Thymus (tissue), 14 donors: ENCODE data around the gene GTF3C6. TPM values are rescaled to one million over a fixed set of nuclear protein-coding genes. Genes with fewer than 3 reads are reported as not detected.

Experiments used
- DNase-seq, 9 donors: peaks; one replicate each; pipeline ENCODE4 v3.0.0-alpha.2; 2013; ENCODE audit warnings: low spot score in 9 of 9, low read depth in 6 of 9, missing footprints in 1 of 9
- H3K27ac ChIP-seq, 2 donors: one replicate each; pipeline ENCODE4 v1.5.1; 2013; ENCODE audit warnings: control low read depth in 1 of 2, low read depth in 1 of 2, low read length in 1 of 2, mild to moderate bottlenecking in 1 of 2, moderate library complexity in 1 of 2
- H3K27me3 ChIP-seq, 2 donors: one replicate each; pipeline ENCODE4 v1.5.1; 2013; ENCODE audit warnings: low read length in 1 of 2; ENCODE audit not compliant: control insufficient read depth in 2 of 2, insufficient read depth in 1 of 2
- H3K36me3 ChIP-seq, 2 donors: one replicate each; pipeline ENCODE4 v1.5.1; 2013; ENCODE audit warnings: low read length in 1 of 2, mild to moderate bottlenecking in 1 of 2, moderate library complexity in 1 of 2; ENCODE audit not compliant: control insufficient read depth in 2 of 2, insufficient read depth in 2 of 2
- H3K4me1 ChIP-seq, 2 donors: one replicate each; pipeline ENCODE4 v1.5.1; 2013; ENCODE audit warnings: low read length in 2 of 2; ENCODE audit not compliant: control insufficient read depth in 2 of 2, insufficient read depth in 2 of 2
- H3K4me3 ChIP-seq, 2 donors: one replicate each; pipeline ENCODE4 v1.5.1; 2013; ENCODE audit warnings: low read length in 2 of 2, control low read depth in 1 of 2, mild to moderate bottlenecking in 1 of 2
- H3K9me3 ChIP-seq, 2 donors: one replicate each; pipeline ENCODE4 v1.5.1; 2013; ENCODE audit warnings: low read length in 1 of 2, mild to moderate bottlenecking in 1 of 2; ENCODE audit not compliant: control insufficient read depth in 2 of 2, insufficient read depth in 1 of 2
- WGBS: extraction: QIAGEN DNeasy Blood & Tissue Kit; methylation state at CpG from one replicate; pipeline ENCODE4 v1.1.7; 2013; 5-methylcytosine and 5-hydroxymethylcytosine counted together
- long read RNA-seq, 10 donors: transcript quantifications; one replicate each; lab custom pipeline, GENCODE V29; 2026
- polyA plus RNA-seq: library from polyadenylated mRNA; stranded (reverse); fragments of 200-250 nt; gene quantifications from one replicate; pipeline ENCODE4 v1.2.3, GENCODE V29; 2013
- total RNA-seq: library from RNA; stranded (reverse); fragments of 120-200 nt; gene quantifications from one replicate; pipeline ENCODE4 v1.2.4, GENCODE V29; 2013
- donor health status: healthy.

Gene GTF3C6
- total RNA-seq = 58.6 TPM
- 92.7 TPM for polyA plus RNA-seq
- long read RNA-seq, donor 1, transcript GTF3C6-201 (6 exons, 952 nt) = major isoform, 6 of 6 reads
- long read RNA-seq, donor 1, partial matches to known transcripts = 0 of 6 reads
- long read RNA-seq, donor 1, other reads (novel, unspliced or antisense) = 0 of 6 reads
- long read RNA-seq, donor 2 = 0 reads
- long read RNA-seq, donor 3, transcript GTF3C6-201 (6 exons, 952 nt) = major isoform, 66 of 146 reads
- long read RNA-seq, donor 3, partial matches to known transcripts = 80 of 146 reads
- long read RNA-seq, donor 3, other reads (novel, unspliced or antisense) = 0 of 146 reads
- long read RNA-seq, donor 4, transcript GTF3C6-201 (6 exons, 952 nt) = major isoform, 21 of 48 reads
- long read RNA-seq, donor 4, partial matches to known transcripts = 27 of 48 reads
- long read RNA-seq, donor 4, other reads (novel, unspliced or antisense) = 0 of 48 reads
- long read RNA-seq, donor 5, transcript GTF3C6-201 (6 exons, 952 nt) = major isoform, 69 of 177 reads
- long read RNA-seq, donor 5, partial matches to known transcripts = 102 of 177 reads
- long read RNA-seq, donor 5, other reads (novel, unspliced or antisense) = 6 of 177 reads
- long read RNA-seq, donor 6, transcript GTF3C6-201 (6 exons, 952 nt) = major isoform, 53 of 94 reads
- long read RNA-seq, donor 6, partial matches to known transcripts = 41 of 94 reads
- long read RNA-seq, donor 6, other reads (novel, unspliced or antisense) = 0 of 94 reads
- long read RNA-seq, donor 7, transcript GTF3C6-201 (6 exons, 952 nt) = major isoform, 51 of 117 reads
- long read RNA-seq, donor 7, partial matches to known transcripts = 61 of 117 reads
- long read RNA-seq, donor 7, other reads (novel, unspliced or antisense) = 5 of 117 reads
- long read RNA-seq, donor 8, transcript GTF3C6-201 (6 exons, 952 nt) = major isoform, 27 of 40 reads
- long read RNA-seq, donor 8, partial matches to known transcripts = 13 of 40 reads
- long read RNA-seq, donor 8, other reads (novel, unspliced or antisense) = 0 of 40 reads
- long read RNA-seq, donor 9, transcript GTF3C6-201 (6 exons, 952 nt) = major isoform, 30 of 66 reads
- long read RNA-seq, donor 9, partial matches to known transcripts = 36 of 66 reads
- long read RNA-seq, donor 9, other reads (novel, unspliced or antisense) = 0 of 66 reads
- long read RNA-seq, donor 10, transcript GTF3C6-201 (6 exons, 952 nt) = major isoform, 36 of 56 reads
- long read RNA-seq, donor 10, partial matches to known transcripts = 19 of 56 reads
- long read RNA-seq, donor 10, other reads (novel, unspliced or antisense) = 0 of 56 reads

- Histone ChIP-seq H3K4me3 (peak within 1 kb of the TSS; percentile 75 to 91), H3K27ac (peak within 1 kb of the TSS; percentile 87), H3K4me1 (peaks cover 3 to 13% of the 10 kb centered on the region in 2 donors), H3K27me3 (no peaks in the 10 kb centered on the region), H3K9me3 (no peaks in the 10 kb centered on the region), H3K36me3 (peaks cover 10 to 31% of the 10 kb centered on the region in 2 donors)
- 1% methylated on average over 70 of the region's 70 CpGs for WGBS
- peak; percentile 77 to 96 (median 89) for DNase-seq
Measured at GRCh38 chr6:110958329-110959192, at the start of gene GTF3C6. GTF3C6 (plus strand) TSS chr6:110958706; CDS start chr6:110958770, 64 bp downstream.

DNA sequence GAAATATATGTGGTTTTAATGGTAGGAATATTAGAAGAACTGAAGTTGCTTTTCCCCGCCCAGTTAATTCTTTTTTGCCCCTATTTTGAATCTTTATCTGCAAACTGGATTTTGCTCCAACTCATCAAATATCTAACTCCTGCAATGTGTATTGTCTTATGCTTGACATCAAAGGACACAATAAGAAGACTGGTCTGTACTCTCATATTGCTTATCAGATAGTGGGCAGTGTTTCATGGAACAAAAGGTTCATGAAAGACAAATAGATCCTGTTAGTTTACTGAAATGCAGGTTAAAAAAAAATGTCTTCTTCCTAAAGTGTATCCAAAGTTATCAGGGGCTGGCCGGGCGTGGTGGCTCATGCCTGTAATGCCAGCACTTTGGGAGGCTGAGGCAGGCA, 27.7 kb upstream of the GTF3C6 start:
- Histone ChIP-seq H3K27me3 (no peaks in the 10 kb centered on the region), H3K27ac (no peak overlapping the region), H3K4me3 (no peak overlapping the region), H3K4me1 (no peaks in the 10 kb centered on the region), H3K36me3 (no peaks in the 10 kb centered on the region), H3K9me3 (no peaks in the 10 kb centered on the region)
- no peak for DNase-seq
- WGBS = 98% methylated on average over 3 of the region's 3 CpGs

DNA sequence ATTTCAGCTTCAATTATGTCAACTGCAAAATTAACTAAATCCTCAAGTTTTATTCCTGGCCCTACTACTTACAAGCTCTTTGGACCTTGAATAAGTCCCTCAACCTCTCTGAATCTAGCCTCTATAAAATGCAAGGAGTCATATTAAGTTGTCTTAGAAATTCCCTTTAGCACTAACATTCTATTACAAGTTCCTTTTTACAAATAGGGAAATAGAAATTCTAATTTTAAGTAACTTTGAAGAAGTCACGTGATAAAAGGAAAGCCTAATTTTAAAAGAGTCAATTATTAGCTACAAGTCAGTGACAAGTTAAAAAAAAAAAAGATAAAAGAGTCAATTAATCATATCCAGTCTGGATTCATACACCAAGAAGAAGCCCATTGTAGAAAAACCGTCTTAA, 24.6 kb upstream of the GTF3C6 start:
- Histone ChIP-seq H3K9me3 (no peaks in the 10 kb centered on the region), H3K27me3 (no peaks in the 10 kb centered on the region), H3K4me1 (no peaks in the 10 kb centered on the region), H3K36me3 (no peaks in the 10 kb centered on the region), H3K4me3 (no peak overlapping the region), H3K27ac (no peak overlapping the region)
- WGBS = 84% methylated on average over 2 of the region's 2 CpGs
- DNase-seq = no peak

DNA sequence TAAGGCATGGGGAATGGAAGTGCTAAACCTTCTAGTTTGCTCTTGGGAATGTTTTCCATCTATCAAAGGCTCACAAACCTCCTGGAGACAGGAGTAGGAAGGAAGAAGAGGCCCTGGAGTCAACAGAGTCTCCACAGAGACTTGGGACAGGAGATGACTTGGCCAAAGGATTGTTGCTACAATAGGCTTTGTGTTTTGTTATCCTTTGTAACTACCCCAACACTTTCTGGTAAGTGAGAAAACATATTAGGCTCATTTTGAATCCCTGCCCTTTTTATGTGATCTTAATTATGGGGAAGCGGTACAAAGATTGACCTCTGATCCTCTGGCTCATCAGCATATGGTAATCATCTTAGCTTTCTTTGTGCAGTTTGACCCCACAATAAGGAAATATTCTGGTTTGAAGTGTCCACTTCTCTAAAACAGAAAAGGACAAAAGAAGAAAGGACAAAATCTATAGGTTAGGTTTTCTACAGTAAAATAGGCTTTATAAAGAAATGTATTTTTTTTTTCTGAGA, 24.1 kb upstream of the GTF3C6 start:
- WGBS = 95% methylated on average over 1 of the region's 1 CpG
- no peak overlapping the region for H3K4me3 ChIP-seq
- no peaks in the 10 kb centered on the region for H3K27me3 ChIP-seq
- no peaks in the 10 kb centered on the region for H3K9me3 ChIP-seq
- H3K36me3 ChIP-seq = no peaks in the 10 kb centered on the region
- no peak for DNase-seq
- no peaks in the 10 kb centered on the region for H3K4me1 ChIP-seq
- no peak overlapping the region for H3K27ac ChIP-seq

DNA sequence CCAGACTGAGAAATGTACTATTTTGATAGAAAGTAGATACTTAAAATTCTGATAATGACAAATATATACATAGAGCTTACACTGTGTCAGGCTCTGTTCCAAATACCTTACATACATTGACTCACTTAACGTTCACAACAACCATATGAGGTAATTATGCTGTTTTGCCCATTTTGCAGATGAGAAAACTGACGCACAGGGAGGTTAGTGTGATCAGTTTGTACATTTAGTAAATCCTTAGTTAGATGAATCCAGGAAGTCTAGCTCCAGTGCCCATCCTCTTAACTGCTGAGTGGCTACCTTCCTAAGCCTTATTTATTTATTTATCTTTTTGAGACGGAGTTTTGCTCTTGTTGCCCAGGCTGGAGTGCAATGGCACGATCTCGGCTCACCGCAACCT, 23.3 kb upstream of the GTF3C6 start:
- WGBS = 98% methylated on average over 6 of the region's 6 CpGs
- H3K4me1 ChIP-seq = no peaks in the 10 kb centered on the region
- no peak overlapping the region for H3K27ac ChIP-seq
- DNase-seq = no peak
- H3K27me3 ChIP-seq = no peaks in the 10 kb centered on the region
- H3K9me3 ChIP-seq = no peaks in the 10 kb centered on the region
- no peak overlapping the region for H3K4me3 ChIP-seq
- H3K36me3 ChIP-seq = no peaks in the 10 kb centered on the region

- no peaks in the 10 kb centered on the region for H3K4me1 ChIP-seq
- H3K36me3 ChIP-seq = no peaks in the 10 kb centered on the region
- H3K9me3 ChIP-seq = no peaks in the 10 kb centered on the region
- 99% methylated on average over 6 of the region's 6 CpGs for WGBS
- H3K4me3 ChIP-seq = no peak overlapping the region
- H3K27me3 ChIP-seq = no peaks in the 10 kb centered on the region
- no peak for DNase-seq
- no peak overlapping the region for H3K27ac ChIP-seq
Measured at GRCh38 chr6:110938171-110938570, 20.3 kb upstream of the GTF3C6 start.

DNA sequence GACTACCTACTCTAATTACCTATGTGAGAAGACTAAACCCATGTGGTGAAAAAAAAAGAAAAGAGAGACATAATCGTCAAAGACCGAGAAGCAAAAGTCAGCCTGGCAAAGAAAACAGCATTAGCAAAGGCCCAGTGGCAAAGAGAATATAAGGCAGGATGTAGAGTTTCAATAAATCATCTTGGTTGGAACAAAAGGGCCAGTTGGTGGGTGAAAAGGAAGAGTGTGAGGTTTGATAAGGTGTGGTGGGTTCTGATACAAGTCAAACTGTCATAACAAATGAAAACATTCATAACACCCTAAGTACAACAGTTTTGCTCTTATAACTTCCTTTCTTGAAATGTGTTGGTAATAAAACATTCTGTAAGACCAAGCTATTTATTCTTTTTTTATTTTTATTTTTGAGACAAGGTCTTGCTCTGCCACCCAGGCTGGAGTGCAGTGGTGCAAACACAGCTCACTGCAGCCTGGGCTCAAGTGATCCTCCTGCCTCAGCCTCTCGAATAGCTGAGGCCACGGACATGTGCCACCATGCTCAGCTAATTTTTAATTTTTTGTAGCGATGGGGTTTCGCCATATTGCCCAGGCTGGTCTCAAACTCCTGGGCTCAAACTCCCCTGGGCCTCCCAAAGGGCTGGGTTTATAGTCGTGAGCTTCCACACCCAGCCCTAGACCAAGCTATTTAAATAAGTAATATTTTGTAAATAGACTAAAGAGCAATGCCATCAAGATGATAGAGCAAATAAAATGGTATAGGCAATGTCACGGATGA, 18.9 kb upstream of the GTF3C6 start:
- no peaks in the 10 kb centered on the region for H3K36me3 ChIP-seq
- DNase-seq = no peak
- H3K27me3 ChIP-seq = no peaks in the 10 kb centered on the region
- WGBS = 75% methylated on average over 8 of the region's 8 CpGs
- H3K4me3 ChIP-seq = no peak overlapping the region
- H3K9me3 ChIP-seq = no peaks in the 10 kb centered on the region
- H3K27ac ChIP-seq = no peak overlapping the region
- no peaks in the 10 kb centered on the region for H3K4me1 ChIP-seq
